Measurements from ENCODE around the gene NCOA7.
A peak's percentile ranks its signal among the peaks of the same experiment; 100 is the strongest.

NCOA7 gene

GRCh38 chr6:125824946-125825771, 34.4 kb downstream of the NCOA7 start:
- DNase-seq: no peak
- intact Hi-C loops (cut with DNase I): no loop called here

GRCh38 chr6:125826695-125827463, 36.1 kb downstream of the NCOA7 start:
- intact Hi-C loops (cut with DNase I): no loop called here
- DNase-seq: no peak

DNA sequence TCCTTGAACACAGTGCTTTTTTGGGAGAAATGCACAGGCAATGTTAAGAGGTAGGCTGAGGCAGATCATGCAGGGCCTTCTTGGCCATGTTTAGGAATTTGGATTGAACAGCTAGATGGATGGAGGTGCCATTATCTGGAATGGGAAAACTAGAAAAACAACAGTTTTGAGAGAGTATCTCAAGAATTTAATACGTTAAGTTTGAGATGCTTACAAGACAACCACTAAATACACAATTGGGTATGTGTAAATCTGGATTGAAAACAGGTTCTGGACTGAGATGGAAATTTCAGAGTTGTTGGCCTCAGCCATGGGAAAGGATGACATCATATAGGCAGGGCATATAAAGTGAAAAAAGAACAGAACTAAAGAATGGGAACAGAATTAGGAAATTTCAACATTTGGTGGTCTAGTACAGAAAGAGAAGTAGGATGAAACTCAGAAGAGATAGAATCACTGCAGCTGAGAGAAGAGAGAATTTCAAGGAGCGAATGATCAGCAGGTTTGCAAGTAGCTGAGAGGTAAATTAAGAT, 37.1 kb downstream of the NCOA7 start:
- intact Hi-C loops (cut with DNase I): no loop called here
- DNase-seq: no peak

DNA sequence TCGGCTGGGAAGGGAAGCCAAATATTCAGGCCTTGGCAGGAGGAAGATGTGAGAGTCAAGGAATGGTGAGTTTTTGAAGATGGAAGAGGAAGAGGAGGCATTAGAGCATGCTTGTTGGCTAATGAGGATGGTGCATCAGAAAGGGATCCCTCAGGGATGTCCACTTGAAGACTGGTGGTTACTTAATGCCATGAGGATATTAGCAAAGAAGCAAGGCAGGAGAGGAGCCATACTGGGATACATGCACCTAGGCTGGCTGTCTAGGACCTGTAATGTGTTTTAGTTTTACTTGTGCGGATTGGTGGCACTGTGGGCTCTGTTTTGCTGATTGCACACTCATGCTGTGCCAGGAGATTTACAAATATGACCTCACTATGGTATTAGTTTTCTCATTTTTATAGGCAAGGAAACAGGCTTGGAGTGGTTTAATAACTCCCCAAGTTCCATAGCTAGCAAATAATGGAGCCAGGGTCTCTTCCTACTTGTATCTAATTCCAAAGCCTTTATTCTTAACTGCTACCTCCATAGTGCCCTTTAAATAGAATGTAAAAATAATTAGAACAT, 37.8 kb downstream of the NCOA7 start:
- DNase-seq: no peak
- intact Hi-C loops (cut with DNase I): no loop called here

- intact Hi-C loops (cut with DNase I): no loop called here
Observed at GRCh38 chr6:125829433-125829832, 38.7 kb downstream of the NCOA7 start.

GRCh38 chr6:125831659-125832058, 40.9 kb downstream of the NCOA7 start:
- no peak for DNase-seq
- intact Hi-C loops (cut with DNase I): no loop called here

More at GRCh38 chr6:125829433-125829832, 38.7 kb downstream of the NCOA7 start:
- DNase-seq: no peak

GRCh38 chr6:125832391-125833117, 41.8 kb downstream of the NCOA7 start:
- intact Hi-C loops (cut with DNase I): no loop called here
- no peak for DNase-seq

DNA sequence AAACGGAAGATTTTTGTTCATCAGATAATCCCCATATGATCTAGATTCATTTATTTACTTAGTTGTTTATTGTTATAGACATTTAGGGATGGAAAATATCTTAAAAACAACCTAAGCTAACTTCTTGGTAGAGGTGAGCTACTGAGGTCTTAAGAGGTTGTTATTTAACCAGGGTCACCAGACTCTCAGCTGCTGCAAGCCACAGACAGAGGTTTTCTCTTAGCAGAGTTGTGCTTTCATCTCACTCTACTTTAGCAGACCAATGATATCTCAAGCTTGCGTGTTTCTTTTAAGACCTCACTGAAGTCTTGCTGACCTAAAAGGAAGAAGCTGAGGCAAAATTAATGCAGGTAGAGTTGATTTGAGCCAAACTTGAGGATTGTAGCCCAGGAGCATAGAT, 43.6 kb downstream of the NCOA7 start:
- DNase-seq: no peak
- intact Hi-C loops (cut with DNase I): no loop called here

DNA sequence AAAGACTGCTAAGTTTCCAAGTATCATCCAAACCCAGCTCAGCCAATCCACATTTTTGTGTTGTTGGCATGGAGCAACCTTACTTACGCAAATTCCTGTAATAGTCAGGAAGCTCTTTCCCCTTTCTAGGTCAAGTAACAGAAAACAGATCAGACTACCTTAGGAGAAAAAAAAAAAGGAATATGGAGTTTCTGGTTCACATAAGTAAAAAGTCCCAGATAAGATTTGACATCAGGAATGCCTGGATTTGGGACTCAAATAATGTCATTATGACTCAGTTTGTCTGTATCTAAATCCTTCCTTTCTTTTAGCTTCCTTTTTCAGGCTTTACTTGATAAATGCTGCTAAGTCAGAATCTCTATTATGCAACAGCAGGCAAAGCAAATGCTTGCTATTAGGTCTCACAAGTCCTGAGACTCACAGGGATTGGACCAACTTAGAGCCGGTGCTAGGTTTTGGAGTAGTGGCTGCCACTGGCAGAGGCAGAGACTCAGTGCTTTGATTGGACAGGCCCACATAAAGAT, 44.5 kb downstream of the NCOA7 start:
- intact Hi-C loops (cut with DNase I): no loop called here
- peak in 2 of 42 donors; percentile 27 to 50 for DNase-seq

DNA sequence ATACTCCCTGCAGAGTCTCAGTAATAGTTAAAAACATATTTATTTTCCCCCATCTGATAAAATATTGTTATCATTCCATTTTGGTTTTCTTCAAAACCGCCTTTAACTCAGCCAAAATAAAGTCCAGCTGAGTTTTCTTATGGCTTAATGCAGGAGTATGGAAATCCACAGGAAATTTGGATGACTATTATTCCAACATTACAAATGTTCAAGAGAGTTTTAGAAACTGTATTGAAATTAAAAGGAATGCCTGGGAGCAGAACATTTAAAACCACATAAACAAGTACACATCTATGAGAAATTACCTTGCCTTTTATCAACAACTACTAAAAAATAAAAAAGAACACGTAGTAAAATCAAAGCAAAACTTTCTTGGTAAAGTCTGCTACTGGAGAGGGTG, 45.7 kb downstream of the NCOA7 start:
- DNase-seq: no peak
- intact Hi-C loops (cut with DNase I): no loop called here

DNA sequence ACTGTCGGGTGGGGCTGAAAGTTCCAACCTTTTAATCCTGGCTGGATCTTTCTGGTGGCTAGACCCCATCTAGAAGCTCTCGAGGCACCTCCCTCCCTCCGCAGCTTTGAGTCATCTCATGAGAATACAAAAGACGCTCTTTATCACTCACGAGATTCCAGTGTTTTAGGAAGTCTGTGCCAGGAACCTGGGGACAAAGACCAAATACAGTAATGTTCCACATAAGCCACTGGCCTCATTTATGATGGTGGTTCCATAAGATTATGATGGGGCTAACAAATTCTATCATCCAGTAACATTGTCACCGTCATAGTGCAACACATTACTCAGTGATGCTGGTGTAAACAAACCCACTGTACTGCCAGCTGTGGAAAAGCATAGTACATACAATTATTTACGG, 48.7 kb downstream of the NCOA7 start:
- intact Hi-C loops (cut with DNase I): no loop called here
- DNase-seq: peak in 22 of 42 donors; percentile 20 to 77 (median 44)

GRCh38 chr6:125839879-125840278, 49.1 kb downstream of the NCOA7 start:
- no peak for DNase-seq
- intact Hi-C loops (cut with DNase I): loop anchor here (10.0 kb wide), 1 partner anchor 45 kb away; the partner anchor contains the start of gene NCOA7

- intact Hi-C loops (cut with DNase I): loop anchor here (10.0 kb wide), 1 partner anchor 47 kb away; the partner anchor contains the start of gene NCOA7
- no peak for DNase-seq
Observed at GRCh38 chr6:125841356-125842090, 50.8 kb downstream of the NCOA7 start.

- intact Hi-C loops (cut with DNase I): loop anchor here (10.0 kb wide), 1 partner anchor 47 kb away; the partner anchor contains the start of gene NCOA7
Observed at GRCh38 chr6:125842091-125842626, 51.4 kb downstream of the NCOA7 start.

GRCh38 chr6:125843593-125843992, 52.8 kb downstream of the NCOA7 start:
- intact Hi-C loops (cut with DNase I): loop anchor here (10.0 kb wide), 1 partner anchor 49 kb away; the partner anchor contains the start of gene NCOA7
- peak in 1 of 42 donors; percentile 61 for DNase-seq

More at GRCh38 chr6:125842091-125842626, 51.4 kb downstream of the NCOA7 start:
- no peak for DNase-seq

GRCh38 chr6:125844989-125845388, 54.2 kb downstream of the NCOA7 start:
- intact Hi-C loops (cut with DNase I): loop anchor here (10.0 kb wide), 1 partner anchor 50 kb away; the partner anchor contains the start of gene NCOA7
- DNase-seq: no peak

DNA sequence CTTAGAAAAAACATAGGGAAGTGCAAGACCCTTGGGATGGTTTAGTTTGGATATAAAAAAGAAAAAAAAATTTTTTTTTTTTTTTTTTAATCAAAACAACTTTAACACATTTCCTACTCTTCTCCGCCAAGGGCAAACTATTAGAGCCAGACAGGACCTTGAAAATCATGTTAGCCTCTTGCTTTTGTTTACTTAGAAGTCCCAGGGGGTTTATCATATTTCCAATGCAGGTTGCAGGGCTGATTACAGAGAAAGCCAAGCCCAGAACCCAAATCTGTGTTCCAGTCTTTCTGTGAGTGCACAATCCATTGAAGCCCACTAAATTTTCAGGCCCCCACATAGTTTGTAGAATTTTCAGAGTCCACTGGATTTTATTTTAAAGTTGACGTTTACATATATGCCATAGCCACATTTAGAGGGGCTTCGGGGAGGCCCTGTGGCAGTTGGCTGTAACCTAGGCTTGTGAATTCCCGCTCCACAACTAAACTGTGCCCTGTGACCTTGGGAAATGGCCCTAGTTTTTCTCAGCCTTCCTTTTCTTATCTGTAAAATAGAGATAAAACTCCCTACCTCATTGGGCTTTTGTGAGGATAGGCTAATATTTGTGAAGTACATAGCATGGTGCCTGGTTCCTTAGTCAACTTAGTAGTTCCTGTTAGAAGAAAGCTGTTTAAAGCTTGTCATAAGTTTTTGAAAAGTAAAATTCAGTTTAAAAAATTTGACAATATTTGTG, 55.7 kb downstream of the NCOA7 start:
- no peak for DNase-seq
- intact Hi-C loops (cut with DNase I): loop anchor here (10.0 kb wide), 1 partner anchor 52 kb away; the partner anchor contains the start of gene NCOA7

Data from head of caudate nucleus (tissue), 42 donors.